Right cardiac atrium (tissue), 5 donors: ENCODE measurements around the gene EIF1. TPM values are rescaled to one million over a fixed set of nuclear protein-coding genes. Genes with fewer than 3 reads are reported as not detected.

ENCODE experiments used
- ATAC-seq, 2 donors: fragments of 200-7000 bp; cut with Tn5 transposase; one replicate each; pipeline versions ENCODE4 v1.8.0 to v1.9.1; 2020; ENCODE audit warnings: moderate library complexity in 2 of 2, mild to moderate bottlenecking in 1 of 2
- DNase-seq, 3 donors: peaks; one replicate each; pipeline ENCODE4 v3.0.0-alpha.2; 2020
- H3K27ac ChIP-seq: one replicate; pipeline ENCODE4 v1.5.1; 2013; ENCODE audit warnings: mild to moderate bottlenecking, low read length, control low read depth, moderate library complexity
- H3K27me3 ChIP-seq: one replicate; pipeline ENCODE4 v1.6.1; 2013; ENCODE audit not compliant: control insufficient read depth, insufficient read depth
- H3K4me1 ChIP-seq: one replicate; pipeline ENCODE4 v1.6.1; 2013; ENCODE audit warnings: low read length; ENCODE audit not compliant: control insufficient read depth, insufficient read depth
- H3K4me3 ChIP-seq: one replicate; pipeline ENCODE4 v1.5.1; 2013; ENCODE audit warnings: low read length, control low read depth
- H3K9me3 ChIP-seq: one replicate; pipeline ENCODE4 v1.6.1; 2013; ENCODE audit warnings: low read length; ENCODE audit not compliant: control insufficient read depth
- WGBS: extraction: QIAGEN DNeasy Blood & Tissue Kit; methylation state at CpG from one replicate; pipeline ENCODE4 v1.1.7; 2013; 5-methylcytosine and 5-hydroxymethylcytosine counted together
- intact Hi-C, 4 donors: fragments of 100-400 bp; cut with DNase I; formaldehyde crosslinking; loops; one replicate each; pipeline versions ENCODE4 v1.11.0 to v1.14.0; 2022 to 2023
- polyA plus RNA-seq: library from polyadenylated mRNA; stranded (reverse); fragments of 200-250 nt; gene quantifications from one replicate; pipeline ENCODE4 v1.2.3, GENCODE V29; 2013
- total RNA-seq, 4 donors: library from RNA; stranded (reverse); fragmentation: NEBNext Ultra II Directional; extraction: Animal tissue kit (Norgen Biotek cat#: 25700); gene quantifications; one replicate each; pipeline ENCODE4 v1.2.1, GENCODE V29; 2021
- donor health status: healthy with polysubstance abuse.
- donor health status: DM: no; HTN: yes; CAD: no.
- donor health status: DM: no; HTN: no; CAD: no.
- donor health status: DM: no; HTN: yes; CAD: no; lungs with severe emphysema.
- donor health status: DM: yes; HTN: yes; CAD: no.

Gene EIF1
- total and polyA plus RNA-seq, 5 donors, result 959 to 1,186 (median 983) TPM

DNA sequence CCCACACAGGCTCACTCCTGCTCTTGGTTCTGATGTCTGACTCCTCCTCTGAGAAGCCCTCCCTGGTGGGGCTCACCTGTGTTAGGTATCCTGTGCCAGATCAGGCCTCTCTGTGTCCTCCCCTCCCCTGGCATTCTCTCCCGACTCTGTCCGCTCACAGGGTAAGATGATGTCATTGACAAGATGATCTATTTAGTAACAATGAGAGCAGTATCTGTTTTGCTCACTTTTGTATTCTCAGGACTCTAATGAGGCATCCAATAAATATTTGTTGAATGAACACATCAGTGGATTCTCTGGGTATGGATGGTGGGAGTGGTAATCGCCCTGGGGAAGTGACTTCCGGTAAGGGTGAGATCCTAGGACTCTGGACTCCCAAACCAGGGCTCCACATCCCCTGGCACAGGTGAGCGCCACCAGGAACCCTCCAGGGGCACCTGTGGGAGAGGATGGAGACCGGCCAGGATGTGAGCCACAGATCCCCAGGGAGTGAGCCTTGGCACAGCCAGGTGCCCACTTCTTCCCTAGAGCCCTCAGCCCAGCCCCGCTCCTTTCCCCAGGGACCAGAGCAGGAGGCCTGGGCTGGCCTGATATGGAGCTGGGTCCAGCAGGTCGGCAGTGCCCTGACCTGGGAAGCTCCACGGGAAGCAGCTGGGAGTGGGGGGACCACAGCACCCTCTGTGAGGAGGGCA is 51.1 kb downstream of the EIF1 start:
- no peak overlapping the region for H3K4me3 ChIP-seq
- H3K27ac ChIP-seq, result no peak overlapping the region
- H3K9me3 ChIP-seq, result no peaks in the 10 kb centered on the region
- 67% methylated on average over 9 of the region's 9 CpGs for WGBS
- H3K27me3 ChIP-seq, result no peaks in the 10 kb centered on the region
- no peak for DNase-seq
- no peaks in the 10 kb centered on the region for H3K4me1 ChIP-seq
- intact Hi-C loops, result loop anchor here in 3 of 4 donors (1.0 to 10.0 kb wide), 4 partner anchors 61 to 215 kb away; no protein-coding TSS in a partner anchor
- ATAC-seq, result no peak

DNA sequence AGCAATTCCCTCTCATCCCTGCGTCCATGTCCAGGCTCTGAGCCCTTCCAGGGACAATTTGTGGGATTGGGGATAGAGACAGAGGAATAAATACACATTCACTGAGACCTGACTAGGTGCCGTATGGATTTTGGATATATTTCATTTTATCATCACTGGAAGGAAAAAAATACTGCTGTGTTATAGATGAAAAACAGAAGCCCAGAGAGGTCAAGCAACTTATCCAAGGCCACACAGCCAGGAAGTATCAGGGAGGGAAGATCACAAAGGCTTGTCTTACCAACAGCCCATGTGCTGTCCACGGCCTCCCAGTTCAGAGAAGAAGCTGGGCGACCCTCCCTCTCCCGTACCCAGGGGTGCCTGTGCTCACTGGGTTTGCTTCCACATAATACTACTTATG is 51.8 kb downstream of the EIF1 start:
- Histone ChIP-seq H3K27ac (no peak overlapping the region), H3K27me3 (no peaks in the 10 kb centered on the region), H3K9me3 (no peaks in the 10 kb centered on the region), H3K4me1 (no peaks in the 10 kb centered on the region), H3K4me3 (no peak overlapping the region)
- DNase-seq (no peak), ATAC-seq (no peak)
- intact Hi-C loops, result no loop called here
- 92% methylated on average over 5 of the region's 5 CpGs for WGBS

DNA sequence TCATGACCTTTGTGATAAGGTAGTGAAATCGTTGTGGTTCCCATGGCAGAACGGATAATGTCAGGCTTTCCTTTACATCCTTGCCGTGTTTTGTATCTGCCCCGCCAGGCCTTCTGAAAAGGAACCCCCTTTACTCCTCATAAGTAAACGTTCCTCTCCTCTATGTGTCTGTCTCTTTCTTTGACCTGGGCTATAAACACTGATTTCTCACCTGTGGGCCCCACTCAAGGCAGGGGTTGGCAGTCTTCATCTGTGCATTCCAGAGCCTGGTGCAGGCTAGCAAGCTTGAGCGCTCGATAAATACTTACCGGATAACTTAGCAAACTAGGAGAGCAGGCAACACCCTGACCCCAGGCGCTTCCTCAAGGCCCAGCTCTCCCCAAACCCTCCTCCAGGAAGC is 53.0 kb downstream of the EIF1 start:
- Histone ChIP-seq H3K4me3 (no peak overlapping the region), H3K27ac (no peak overlapping the region), H3K4me1 (no peaks in the 10 kb centered on the region), H3K9me3 (no peaks in the 10 kb centered on the region), H3K27me3 (no peaks in the 10 kb centered on the region)
- WGBS, result 80% methylated on average over 9 of the region's 9 CpGs
- intact Hi-C loops, result no loop called here
- no peak for DNase-seq
- ATAC-seq, result no peak

Other genes starting within 250 kb of the EIF1 start
- gene KRT38, start 247.9 kb upstream of the EIF1 start, total RNA-seq, result not detected
- gene KRT38, start 247.9 kb upstream of the EIF1 start, polyA plus RNA-seq, result not detected
- gene KRT32, start 221.5 kb upstream of the EIF1 start, total RNA-seq, result not detected
- not detected for gene KRT32, start 221.5 kb upstream of the EIF1 start, polyA plus RNA-seq
- not detected for gene KRT35, start 207.7 kb upstream of the EIF1 start, total RNA-seq
- not detected for gene KRT35, start 207.7 kb upstream of the EIF1 start, polyA plus RNA-seq
- gene KRT36, start 199.0 kb upstream of the EIF1 start, total RNA-seq, result not detected
- gene KRT36, start 199.0 kb upstream of the EIF1 start, polyA plus RNA-seq, result not detected
- not detected for gene KRT13, start 183.3 kb upstream of the EIF1 start, total RNA-seq
- gene KRT13, start 183.3 kb upstream of the EIF1 start, polyA plus RNA-seq, result 2.1 TPM
- under 1 TPM in 1 of 4 donors, not detected in 3; 0.11 TPM for gene KRT15, start 170.0 kb upstream of the EIF1 start, total RNA-seq
- gene KRT15, start 170.0 kb upstream of the EIF1 start, polyA plus RNA-seq, result not detected
- gene KRT19, start 160.6 kb upstream of the EIF1 start, total RNA-seq, result 1 to 10 TPM; 2.1 to 3.5 (median 3.0) TPM
- 0.72 TPM for gene KRT19, start 160.6 kb upstream of the EIF1 start, polyA plus RNA-seq
- not detected for gene KRT9, start 116.8 kb upstream of the EIF1 start, total RNA-seq
- gene KRT9, start 116.8 kb upstream of the EIF1 start, polyA plus RNA-seq, result not detected
- gene KRT14, start 102.0 kb upstream of the EIF1 start, total RNA-seq, result not detected
- gene KRT14, start 102.0 kb upstream of the EIF1 start, polyA plus RNA-seq, result 0.11 TPM
- gene KRT16, start 76.1 kb upstream of the EIF1 start, total RNA-seq, result not detected
- gene KRT16, start 76.1 kb upstream of the EIF1 start, polyA plus RNA-seq, result 0.27 TPM
- gene KRT17, start 64.3 kb upstream of the EIF1 start, total RNA-seq, result not detected
- 0.09 TPM for gene KRT17, start 64.3 kb upstream of the EIF1 start, polyA plus RNA-seq
- gene GAST, start 23.4 kb downstream of the EIF1 start, total RNA-seq, result not detected
- not detected for gene GAST, start 23.4 kb downstream of the EIF1 start, polyA plus RNA-seq
- gene HAP1, start 45.8 kb downstream of the EIF1 start, total RNA-seq, result not detected
- gene HAP1, start 45.8 kb downstream of the EIF1 start, polyA plus RNA-seq, result 0.05 TPM
- 100 to 1,000 TPM; 135 to 239 (median 187) TPM for gene JUP, start 97.8 kb downstream of the EIF1 start, total RNA-seq
- 145 TPM for gene JUP, start 97.8 kb downstream of the EIF1 start, polyA plus RNA-seq
- 10 to 100 TPM; 12.1 to 17.1 (median 13.9) TPM for gene P3H4, start 123.1 kb downstream of the EIF1 start, total RNA-seq
- 9.8 TPM for gene P3H4, start 123.1 kb downstream of the EIF1 start, polyA plus RNA-seq
- 10 to 100 TPM; 26.5 to 42.7 (median 38.8) TPM for gene FKBP10, start 124.1 kb downstream of the EIF1 start, total RNA-seq
- 24.8 TPM for gene FKBP10, start 124.1 kb downstream of the EIF1 start, polyA plus RNA-seq
- gene NT5C3B, start 147.3 kb downstream of the EIF1 start, total RNA-seq, result 10 to 100 TPM; 29.1 to 46.6 (median 32.1) TPM
- gene NT5C3B, start 147.3 kb downstream of the EIF1 start, polyA plus RNA-seq, result 40.5 TPM
- under 1 TPM in 3 of 4 donors, not detected in 1; 0.26 to 0.33 (median 0.28) TPM for gene KLHL10, start 148.9 kb downstream of the EIF1 start, total RNA-seq
- gene KLHL10, start 148.9 kb downstream of the EIF1 start, polyA plus RNA-seq, result 0.09 TPM
- gene KLHL11, start 176.5 kb downstream of the EIF1 start, total RNA-seq, result 1 to 10 TPM; 5.1 to 6.7 (median 5.5) TPM
- 1.9 TPM for gene KLHL11, start 176.5 kb downstream of the EIF1 start, polyA plus RNA-seq
- gene ACLY, start 230.1 kb downstream of the EIF1 start, total RNA-seq, result 10 to 100 TPM; 24.7 to 50.8 (median 38.4) TPM
- 23.0 TPM for gene ACLY, start 230.1 kb downstream of the EIF1 start, polyA plus RNA-seq
- 1 to 10 TPM in 2 of 4 donors, under 1 TPM in 2; 0.71 to 2.0 (median 1.2) TPM for gene ODAD4, start 241.7 kb downstream of the EIF1 start, total RNA-seq
- 0.72 TPM for gene ODAD4, start 241.7 kb downstream of the EIF1 start, polyA plus RNA-seq